GM23248 (cell line): ENCODE results near the gene COL28A1. TPM values are rescaled to one million over a fixed set of nuclear protein-coding genes. Genes with fewer than 3 reads are reported as not detected.

Experiments
- DNase-seq: peaks from one replicate; pipeline ENCODE4 v3.0.0-alpha.2; 2015
- H2AFZ ChIP-seq: fragments of 200-600 bp; sonication (generic); 2 replicates; pipeline ENCODE4 v1.6.1; 2016; ENCODE audit warnings: antibody characterized with exemption
- H3F3A ChIP-seq: fragments of 200-600 bp; sonication (generic); 2 replicates; pipeline ENCODE4 v1.6.1; 2016; ENCODE audit warnings: mild to moderate bottlenecking, antibody characterized with exemption, mixed run types; ENCODE audit not compliant: insufficient read depth
- H3K27ac ChIP-seq: fragments of 200-600 bp; sonication (generic); 2 replicates; pipeline ENCODE4 v1.5.1; 2016; ENCODE audit warnings: mild to moderate bottlenecking
- H3K27me3 ChIP-seq: fragments of 200-600 bp; sonication (generic); replicated peaks from 2 replicates; pipeline ENCODE4 v1.6.1; 2016; ENCODE audit warnings: mild to moderate bottlenecking; ENCODE audit not compliant: insufficient read depth
- H3K36me3 ChIP-seq: fragments of 200-600 bp; sonication (generic); 2 replicates; pipeline ENCODE4 v1.6.1; 2016; ENCODE audit warnings: low read depth, mild to moderate bottlenecking
- H3K4me1 ChIP-seq: fragments of 200-600 bp; sonication (generic); 2 replicates; pipeline ENCODE4 v1.6.1; 2016; ENCODE audit warnings: mild to moderate bottlenecking; ENCODE audit not compliant: insufficient read depth
- H3K4me2 ChIP-seq: fragments of 200-600 bp; sonication (generic); one replicate; pipeline ENCODE4 v1.6.1; 2016; ENCODE audit warnings: mild to moderate bottlenecking; ENCODE audit not compliant: unreplicated experiment
- H3K4me3 ChIP-seq: fragments of 200-600 bp; sonication (generic); 2 replicates; pipeline ENCODE4 v1.5.1; 2016; ENCODE audit warnings: mild to moderate bottlenecking
- H3K79me2 ChIP-seq: fragments of 200-600 bp; sonication (generic); 2 replicates; pipeline ENCODE4 v1.6.1; 2016; ENCODE audit warnings: mild to moderate bottlenecking; ENCODE audit not compliant: insufficient read depth
- H3K9ac ChIP-seq: fragments of 200-600 bp; sonication (generic); 2 replicates; pipeline ENCODE4 v1.6.1; 2016; ENCODE audit warnings: mild to moderate bottlenecking
- H3K9me2 ChIP-seq: fragments of 200-600 bp; sonication (generic); 2 replicates; pipeline ENCODE4 v1.6.1; 2016; ENCODE audit warnings: mixed run types, mild to moderate bottlenecking, moderate library complexity; ENCODE audit not compliant: insufficient read depth
- H3K9me3 ChIP-seq: fragments of 200-600 bp; sonication (generic); one replicate; pipeline ENCODE4 v1.6.1; 2017; ENCODE audit warnings: low read depth
- H4K20me1 ChIP-seq: fragments of 200-600 bp; sonication (generic); 2 replicates; pipeline ENCODE4 v1.6.0; 2016; ENCODE audit not compliant: insufficient read depth
- EZH2 ChIP-seq: fragments of 200-600 bp; sonication (generic); IDR thresholded peaks from 2 replicates; pipeline ENCODE4 v1.6.1; 2018; ENCODE audit warnings: antibody characterized with exemption, mild to moderate bottlenecking; ENCODE audit not compliant: insufficient read depth, poor library complexity, severe bottlenecking
- EZH2phosphoT487 ChIP-seq: fragments of 200-600 bp; sonication (generic); IDR thresholded peaks from 2 replicates; pipeline ENCODE4 v1.6.1; 2018; ENCODE audit warnings: antibody characterized with exemption, moderate library complexity, mild to moderate bottlenecking, low read depth; ENCODE audit not compliant: insufficient read depth
- WGBS, 2 experiments: methylation state at CpG; one replicate each; pipeline ENCODE4 v1.1.6; 2015 to 2017; ENCODE audit warnings: low lambda C conversion rate in 2 of 2, low coverage in 1 of 2; ENCODE audit errors: missing lambda C conversion rate in 2 of 2; 5-methylcytosine and 5-hydroxymethylcytosine counted together
- in situ Hi-C: fragments of 300-500 bp; cut with MboI; formaldehyde crosslinking; loops from 2 replicates; pipeline ENCODE4 v1.15.0; 2020
- polyA plus RNA-seq: library from polyadenylated mRNA; unstranded; fragments of >200 nt; fragmentation: Nextera tagmentation; extraction: Ambion mirVana; gene quantifications from 2 replicates; pipeline ENCODE4 v1.2.1, GENCODE V29; 2016
- total RNA-seq: library from RNA; depleted of rRNA; stranded (reverse); fragments of >200 nt; shearing (Covaris generic); gene quantifications from 2 replicates; pipeline ENCODE4 v1.2.3, GENCODE V29; 2014

The COL28A1 gene
- total and polyA plus RNA-seq, 2 experiments from 2014 or later = not detected

DNA sequence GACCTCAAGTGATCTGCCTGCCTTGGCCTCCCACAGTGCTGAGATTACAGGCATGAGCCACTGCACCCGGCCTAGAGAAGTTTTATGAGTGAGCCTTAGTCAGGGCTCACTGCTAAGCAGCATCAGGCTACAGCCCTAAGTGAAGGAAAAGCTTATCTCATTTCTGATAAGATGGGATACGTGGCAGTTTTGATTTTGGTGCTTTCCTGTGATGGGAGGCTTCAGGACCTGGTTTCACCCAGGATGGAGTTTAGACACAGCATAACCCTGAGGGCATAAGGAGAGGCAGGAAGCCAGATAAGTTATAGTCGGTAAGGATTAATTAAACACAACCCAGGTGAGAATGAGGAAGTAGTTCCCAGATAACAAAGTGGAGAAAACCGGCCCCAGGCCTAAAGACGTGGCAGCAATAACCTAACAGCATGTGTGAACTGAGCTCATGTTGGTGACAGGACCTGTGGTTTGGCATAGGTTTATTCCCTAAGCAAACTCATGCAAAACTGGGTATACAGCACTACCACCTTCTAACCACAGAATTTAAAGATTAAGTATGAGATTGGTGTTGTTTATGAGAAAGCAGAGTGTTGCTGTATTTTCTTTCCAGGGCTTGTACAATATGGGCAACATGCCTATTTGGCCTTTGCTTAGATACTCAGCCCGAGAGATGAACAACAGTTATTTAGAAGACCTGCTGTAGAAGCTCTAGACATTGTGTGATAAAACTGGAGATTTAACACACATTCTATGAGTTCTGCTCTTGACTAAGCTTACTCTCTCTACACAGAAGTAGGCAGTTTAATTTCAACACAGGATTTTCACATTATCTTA, 119.4 kb downstream of the COL28A1 start:
- WGBS, 2 experiments = 50 to 64% methylated on average over 6 of the region's 6 CpGs
- Histone ChIP-seq H3K9me3 (no peaks in the 10 kb centered on the region), H3K9me2 (no peaks in the 10 kb centered on the region), H3K4me1 (no peaks in the 10 kb centered on the region), H2AFZ (no peak overlapping the region), H3K4me3 (no peak overlapping the region), H3F3A (no peaks in the 10 kb centered on the region), H3K79me2 (no peaks in the 10 kb centered on the region), H3K27ac (no peak overlapping the region), H3K4me2 (no peak overlapping the region), H3K27me3 (no peaks in the 10 kb centered on the region), H4K20me1 (no peaks in the 10 kb centered on the region), H3K36me3 (no peaks in the 10 kb centered on the region), H3K9ac (no peak overlapping the region)
- in situ Hi-C loops = loop anchor here (25.0 kb wide), 2 partner anchors 304 to 796 kb away; no protein-coding TSS in a partner anchor
- DNase-seq = peak; percentile 33
- TF ChIP-seq EZH2 (no peak), EZH2phosphoT487 (no peak)

DNA sequence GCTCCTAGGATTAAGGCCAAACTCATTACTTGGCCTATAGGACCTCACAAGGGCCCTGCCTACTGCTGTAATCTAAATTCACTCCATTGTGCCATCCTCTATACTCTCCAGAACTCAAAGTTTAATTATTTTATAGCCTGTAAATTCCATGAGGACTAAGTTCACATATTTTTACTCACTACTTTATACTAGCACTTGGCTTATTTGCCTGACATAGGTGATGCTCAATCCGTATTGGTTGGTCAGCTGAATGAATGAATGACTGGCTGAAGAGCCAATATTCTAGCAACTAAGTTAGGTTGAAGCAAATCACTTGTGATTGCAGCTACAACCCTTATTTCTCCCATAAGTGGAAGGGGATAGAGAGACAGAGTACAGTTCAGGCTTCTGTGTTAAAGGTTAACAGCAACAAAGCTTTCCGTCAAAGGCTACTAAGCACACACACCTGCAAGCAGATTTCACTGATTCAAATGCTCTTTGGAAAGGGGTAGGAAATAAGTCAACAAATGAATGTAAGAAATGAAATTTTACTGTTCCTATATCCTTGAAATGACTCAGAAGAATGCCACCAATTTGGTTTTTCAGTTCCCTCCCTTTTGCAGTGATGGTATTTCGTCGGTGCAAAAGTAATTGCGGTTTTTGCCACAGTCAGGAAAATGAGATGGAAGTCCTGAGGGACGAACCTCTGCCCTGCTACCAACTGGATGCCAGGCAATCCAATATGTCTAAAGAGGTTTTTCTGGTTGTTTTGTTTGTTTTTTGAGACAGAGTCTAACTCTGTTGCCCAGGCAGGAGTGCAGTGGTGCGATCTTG, 120.7 kb downstream of the COL28A1 start:
- no peak overlapping the region for H3K4me2 ChIP-seq
- TF ChIP-seq EZH2phosphoT487 (no peak), EZH2 (no peak)
- no peaks in the 10 kb centered on the region for H3K27me3 ChIP-seq
- no peaks in the 10 kb centered on the region for H3K36me3 ChIP-seq
- no peaks in the 10 kb centered on the region for H3K4me1 ChIP-seq
- no peak overlapping the region for H3K27ac ChIP-seq
- no peaks in the 10 kb centered on the region for H3K9me2 ChIP-seq
- H3K4me3 ChIP-seq = no peak overlapping the region
- in situ Hi-C loops = loop anchor here (25.0 kb wide), 2 partner anchors 303 to 797 kb away; no protein-coding TSS in a partner anchor
- no peaks in the 10 kb centered on the region for H4K20me1 ChIP-seq
- H3K9ac ChIP-seq = no peak overlapping the region
- H3K79me2 ChIP-seq = no peaks in the 10 kb centered on the region
- DNase-seq = no peak
- H3F3A ChIP-seq = no peaks in the 10 kb centered on the region
- WGBS, 2 experiments = 87 to 88% methylated on average over 7 of the region's 7 CpGs
- no peaks in the 10 kb centered on the region for H3K9me3 ChIP-seq
- no peak overlapping the region for H2AFZ ChIP-seq

GRCh38 chr7:7408001-7408770, 127.5 kb downstream of the COL28A1 start:
- no peak for TF ChIP-seq EZH2phosphoT487
- TF ChIP-seq EZH2 = no peak
- Histone ChIP-seq H3K27me3 (no peaks in the 10 kb centered on the region; the same call in 1 of the 2 replicates), H3K4me1 (no peaks in the 10 kb centered on the region), H3K9ac (no peak overlapping the region), H3K9me2 (no peaks in the 10 kb centered on the region), H3F3A (no peaks in the 10 kb centered on the region), H4K20me1 (no peaks in the 10 kb centered on the region), H3K36me3 (no peaks in the 10 kb centered on the region), H3K4me2 (no peak overlapping the region), H3K4me3 (no peak overlapping the region), H3K79me2 (no peaks in the 10 kb centered on the region), H3K9me3 (no peaks in the 10 kb centered on the region), H3K27ac (no peak overlapping the region), H2AFZ (no peak overlapping the region)
- no peak for DNase-seq
- in situ Hi-C loops = loop anchor here (25.0 kb wide), 2 partner anchors 296 to 804 kb away; no protein-coding TSS in a partner anchor
- 62 to 63% methylated on average over 3 of the region's 3 CpGs for WGBS, 2 experiments

- no peak overlapping the region for H3K9ac ChIP-seq
- H3K27ac ChIP-seq = no peak overlapping the region
- no peak overlapping the region for H2AFZ ChIP-seq
- H3K9me3 ChIP-seq = no peaks in the 10 kb centered on the region
- H3K4me3 ChIP-seq = no peak overlapping the region
- H4K20me1 ChIP-seq = no peaks in the 10 kb centered on the region
- no peak for DNase-seq
- no peaks in the 10 kb centered on the region for H3K9me2 ChIP-seq
- no peak overlapping the region for H3K4me2 ChIP-seq
- no peaks in the 10 kb centered on the region for H3K79me2 ChIP-seq
- no peaks in the 10 kb centered on the region for H3F3A ChIP-seq
- no peaks in the 10 kb centered on the region; the same call in 1 of the 2 replicates for H3K27me3 ChIP-seq
- TF ChIP-seq EZH2phosphoT487 (no peak), EZH2 (no peak)
- H3K4me1 ChIP-seq = no peaks in the 10 kb centered on the region
- no peaks in the 10 kb centered on the region for H3K36me3 ChIP-seq
- in situ Hi-C loops = loop anchor here (25.0 kb wide), 2 partner anchors 293 to 807 kb away; no protein-coding TSS in a partner anchor
Observed at GRCh38 chr7:7405461-7405860, 130.2 kb downstream of the COL28A1 start.
